ENCODE measurements around the gene FFAR3. TPM values are rescaled to one million over a fixed set of nuclear protein-coding genes. Genes with fewer than 3 reads are reported as not detected.
A peak's percentile ranks its signal among the peaks of the same experiment; 100 is the strongest.

Gene FFAR3
- total and polyA plus RNA-seq, 8 donors, result 0.09 to 1.6 (median 0.30) TPM; not detected in 2

GRCh38 chr19:35321291-35321690, 37.0 kb upstream of the FFAR3 start:
- DNase-seq, result no peak
- Histone ChIP-seq H3K9me3 (peaks cover 0 to 6% of the 10 kb centered on the region in 2 donors), H3K4me1 (peaks cover 0 to 61% of the 10 kb centered on the region in 2 donors), H3K36me3 (no peaks in the 10 kb centered on the region), H3K27me3 (no peaks in the 10 kb centered on the region), H3K4me3 (no peak overlapping the region), H3K27ac (no peak overlapping the region)
- no peak for TF ChIP-seq CTCF (IDR thresholded peaks at IDR 0.05)
- ATAC-seq, result no peak
- intact Hi-C loops (cut with DNase I), result no loop called here

GRCh38 chr19:35322014-35322413, 36.2 kb upstream of the FFAR3 start:
- no peaks in the 10 kb centered on the region for H3K36me3 ChIP-seq

GRCh38 chr19:35327642-35328041, 30.6 kb upstream of the FFAR3 start:
- DNase-seq (peak in 1 of 4 donors; percentile 2), ATAC-seq (no peak)
- H3K9me3 ChIP-seq, result no peaks in the 10 kb centered on the region
- no peak for TF ChIP-seq CTCF (IDR thresholded peaks at IDR 0.05)
- intact Hi-C loops (cut with DNase I), result no loop called here
- peaks cover 0 to 27% of the 10 kb centered on the region in 2 donors for H3K4me1 ChIP-seq
- no peaks in the 10 kb centered on the region for H3K36me3 ChIP-seq
- no peak overlapping the region for H3K4me3 ChIP-seq
- H3K27ac ChIP-seq, result no peak overlapping the region
- peaks cover 0 to 33% of the 10 kb centered on the region in 2 donors for H3K27me3 ChIP-seq

More at GRCh38 chr19:35322014-35322413, 36.2 kb upstream of the FFAR3 start:
- H3K27ac ChIP-seq, result no peak overlapping the region
- H3K4me1 ChIP-seq, result peaks cover 0 to 57% of the 10 kb centered on the region in 2 donors
- H3K4me3 ChIP-seq, result no peak overlapping the region
- no peak for ATAC-seq
- H3K27me3 ChIP-seq, result peaks cover 0 to 3% of the 10 kb centered on the region in 2 donors
- H3K9me3 ChIP-seq, result peaks cover 0 to 6% of the 10 kb centered on the region in 2 donors
- intact Hi-C loops (cut with DNase I), result no loop called here
- DNase-seq, result peak in 1 of 4 donors; percentile 5
- no peak for TF ChIP-seq CTCF (IDR thresholded peaks at IDR 0.05)

GRCh38 chr19:35328851-35329285, 29.4 kb upstream of the FFAR3 start, which contains the start of gene CD22:
Gene CD22, plus strand, starts transcription at chr19:35329187. Its CDS starts 2,854 bp downstream, at chr19:35332041.
- intact Hi-C loops (cut with DNase I), result no loop called here
- TF ChIP-seq CTCF (IDR thresholded peaks at IDR 0.05), result no peak
- H3K4me1 ChIP-seq, result peaks cover 0 to 19% of the 10 kb centered on the region in 2 donors
- H3K27ac ChIP-seq, result no peak within 1 kb of the TSS
- peak within 1 kb of the TSS in 1 of 2 donors; percentile 10 for H3K4me3 ChIP-seq
- DNase-seq, result peak in 1 of 4 donors; percentile 10
- ATAC-seq, result no peak
- no peaks in the 10 kb centered on the region for H3K9me3 ChIP-seq
- peaks cover 0 to 45% of the 10 kb centered on the region in 2 donors for H3K27me3 ChIP-seq
- no peaks in the 10 kb centered on the region for H3K36me3 ChIP-seq

GRCh38 chr19:35329323-35329722, 28.9 kb upstream of the FFAR3 start:
- H3K27ac ChIP-seq, result no peak overlapping the region
- H3K27me3 ChIP-seq, result peaks cover 0 to 50% of the 10 kb centered on the region in 2 donors
- intact Hi-C loops (cut with DNase I), result no loop called here
- H3K9me3 ChIP-seq, result no peaks in the 10 kb centered on the region
- ATAC-seq (no peak), DNase-seq (peak in 1 of 4 donors; percentile 43)
- H3K36me3 ChIP-seq, result no peaks in the 10 kb centered on the region
- TF ChIP-seq CTCF (IDR thresholded peaks at IDR 0.05), result no peak
- H3K4me1 ChIP-seq, result peaks cover 0 to 14% of the 10 kb centered on the region in 2 donors
- H3K4me3 ChIP-seq, result peak overlapping the region in 1 of 2 donors; percentile 10
